M059J (cell line): Measurements from ENCODE around the gene ZFP57. TPM values are rescaled to one million over a fixed set of nuclear protein-coding genes. Genes with fewer than 3 reads are reported as not detected.

Source experiments
- DNase-seq: peaks from one replicate; pipeline ENCODE4 v3.0.0-alpha.2; 2012; ENCODE audit warnings: low read depth
- total RNA-seq: library from RNA; depleted of rRNA; stranded (reverse); fragments of >200 nt; shearing (Covaris generic); gene quantifications from 2 replicates; pipeline ENCODE4 v1.2.3, GENCODE V29; 2014

The ZFP57 gene
- total RNA-seq, 1 experiment from 2014 or later, result 0.05 TPM

DNA sequence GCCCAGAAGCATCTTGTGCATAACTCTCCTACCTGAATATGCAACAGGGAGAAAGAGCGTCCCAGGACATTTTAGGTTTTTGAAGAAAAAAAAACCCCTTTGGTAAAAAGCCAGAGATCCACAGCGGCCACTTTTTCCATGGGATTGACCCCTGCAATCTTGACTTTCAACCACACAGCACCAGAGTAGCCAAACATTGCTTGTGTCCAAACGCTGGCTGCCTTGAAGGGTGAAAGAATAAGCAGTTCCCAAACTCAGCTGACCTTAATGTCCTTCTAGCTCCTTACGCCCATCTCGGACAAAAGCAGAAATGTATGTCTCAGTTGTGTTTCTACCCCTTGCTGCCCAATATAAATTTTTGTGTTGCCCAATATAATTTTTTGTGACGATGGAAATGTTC is 25.3 kb downstream of the ZFP57 start:
- no peak for DNase-seq

DNA sequence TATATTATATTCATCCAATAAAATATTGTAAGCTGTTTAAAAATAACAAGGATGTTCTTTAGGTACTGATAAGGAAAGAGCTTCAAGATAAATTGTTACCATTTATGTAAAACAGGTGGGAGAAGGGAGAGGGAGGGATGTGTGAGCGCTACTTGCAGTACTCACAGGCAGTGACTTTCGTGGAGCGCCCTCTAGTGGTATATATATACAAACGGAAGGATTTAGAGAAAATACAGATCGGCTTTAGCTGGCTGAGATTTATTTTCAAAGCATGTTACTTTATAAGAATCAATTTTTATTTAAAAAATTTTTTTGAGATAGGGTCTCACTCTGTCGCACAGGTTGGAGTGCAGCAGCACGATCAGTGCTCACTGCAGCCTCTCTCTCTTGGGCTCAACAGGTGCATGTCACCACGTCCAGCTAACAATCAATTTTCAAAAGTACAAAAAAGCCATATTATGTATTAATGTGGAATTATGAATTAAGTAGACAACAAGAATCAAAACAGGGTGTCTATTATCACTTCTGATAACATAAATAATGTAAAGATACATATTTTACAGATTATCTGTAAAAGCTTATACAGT is 27.4 kb downstream of the ZFP57 start:
- DNase-seq, result peak; percentile 68

DNA sequence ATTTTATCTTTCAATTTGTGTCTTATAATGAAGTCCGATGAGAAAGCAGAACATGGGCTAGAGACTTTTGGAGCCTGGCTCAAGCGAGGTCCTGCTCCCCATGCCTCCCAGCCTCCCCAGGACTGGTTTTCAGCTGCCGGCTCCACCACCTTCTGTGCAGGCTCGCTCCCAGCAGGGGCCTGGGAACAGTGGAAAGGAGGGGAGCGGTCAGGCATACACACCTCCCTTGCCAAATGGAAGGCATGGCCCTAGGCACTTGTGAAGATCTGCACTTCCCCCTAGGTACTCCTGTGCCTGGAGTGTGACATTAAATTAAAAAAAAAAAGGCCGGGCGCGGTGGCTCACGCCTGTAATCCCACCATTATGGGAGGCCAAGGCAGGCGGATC is 28.8 kb downstream of the ZFP57 start:
- DNase-seq, result no peak

- peak; percentile 53 for DNase-seq
These were observed 29.3 kb downstream of the ZFP57 start for GRCh38 chr6:29651413-29652197.

DNA sequence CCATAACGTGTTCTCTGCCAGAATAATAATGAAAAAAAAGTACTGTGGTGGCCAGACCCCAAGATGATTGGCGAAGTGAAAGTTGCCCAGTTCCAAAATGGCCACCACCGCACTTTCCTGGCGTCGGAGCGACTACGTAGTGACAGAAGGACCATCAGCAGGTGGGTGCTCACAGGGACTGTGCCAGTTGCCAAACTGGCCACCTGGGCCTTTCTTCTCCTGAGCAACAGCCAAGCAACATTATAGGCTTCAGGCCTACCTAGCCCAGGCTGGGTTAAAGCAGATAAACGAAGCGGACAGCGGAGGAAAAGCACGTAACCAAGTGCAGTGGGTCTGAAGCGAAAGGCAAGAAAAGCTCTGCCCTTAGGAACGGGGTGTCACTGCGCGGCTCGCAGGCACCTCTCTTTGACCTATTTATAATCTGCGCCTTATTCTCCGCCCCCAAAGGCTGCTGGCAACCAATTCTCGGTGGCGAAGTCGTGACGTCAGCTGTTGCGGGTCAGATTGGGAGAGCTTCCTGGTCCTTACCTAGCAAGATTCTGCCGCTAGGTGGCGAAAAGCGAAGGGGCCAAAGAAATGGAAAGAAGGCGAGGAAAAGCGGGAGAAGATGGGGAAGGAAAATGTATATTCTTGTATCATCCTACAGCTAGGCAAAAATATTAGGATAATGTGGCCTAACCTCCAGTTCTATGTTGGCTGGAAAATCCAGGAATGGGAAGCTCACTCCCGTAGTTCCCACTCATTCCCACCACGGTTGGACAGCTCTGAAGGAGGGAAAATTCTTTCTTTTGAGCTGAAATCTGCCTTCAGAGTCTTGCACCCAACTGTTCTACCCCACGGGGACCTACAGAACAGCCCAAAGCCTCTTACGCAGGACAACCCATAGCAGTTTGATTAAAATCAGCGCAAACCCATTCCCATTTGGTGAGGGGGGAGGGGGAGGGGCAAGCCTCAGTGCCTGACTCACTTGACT is 31.0 kb downstream of the ZFP57 start:
- DNase-seq, result peak; percentile 99

GRCh38 chr6:29647927-29648642 is 32.9 kb downstream of the ZFP57 start:
- DNase-seq, result peak; percentile 57

GRCh38 chr6:29641430-29642148 is 39.4 kb downstream of the ZFP57 start:
- DNase-seq, result no peak

- no peak for DNase-seq
These were observed 43.7 kb downstream of the ZFP57 start for GRCh38 chr6:29637247-29637646.

- no peak for DNase-seq
These were observed 47.4 kb downstream of the ZFP57 start for GRCh38 chr6:29633534-29633905.

DNA sequence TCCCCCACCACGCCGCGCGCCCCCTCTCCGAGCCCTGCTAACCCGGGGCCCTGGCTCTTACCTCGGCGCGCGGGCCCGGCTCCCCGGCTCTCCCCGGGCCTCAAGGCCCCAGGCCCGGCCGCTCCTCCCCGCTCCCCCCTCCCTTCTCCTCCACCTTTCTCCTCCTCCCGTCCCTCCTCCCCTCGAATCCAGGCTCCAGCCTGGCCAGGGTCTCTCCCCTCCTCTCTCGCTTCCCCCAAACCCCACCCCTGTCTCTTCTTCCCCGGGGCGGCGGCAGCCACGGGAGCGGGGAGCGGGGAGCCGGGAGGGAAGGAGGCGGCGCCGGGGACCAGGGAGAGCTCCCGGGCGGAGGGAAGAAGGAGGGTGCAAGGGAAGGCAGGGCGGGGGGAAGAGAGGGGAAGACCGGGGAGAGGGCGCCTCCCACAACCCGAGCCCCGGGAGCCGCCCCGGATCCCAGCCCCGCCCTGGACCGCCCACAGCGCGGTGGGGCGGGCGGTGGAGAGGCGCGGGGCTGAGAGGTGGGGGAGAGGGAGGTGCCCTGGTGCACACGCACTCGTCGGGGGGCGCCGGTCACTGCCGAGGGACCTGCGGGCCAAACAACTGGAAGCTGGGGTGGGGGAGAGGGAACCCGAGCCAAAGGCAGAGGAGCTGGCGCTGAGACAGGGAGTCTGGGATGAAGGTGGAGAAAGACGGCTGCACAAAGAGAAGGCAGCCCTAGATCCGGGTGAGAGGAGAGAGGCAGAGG is 48.0 kb downstream of the ZFP57 start, which contains the start of gene GABBR1:
Gene GABBR1 (minus strand): TSS at position 395 of the 745 bp plus-strand sequence. CDS start 798 bp downstream, outside the sequence.
- peak; percentile 94 for DNase-seq

GRCh38 chr6:29631860-29632731 is 48.9 kb downstream of the ZFP57 start:
- peak; percentile 72 for DNase-seq

DNA sequence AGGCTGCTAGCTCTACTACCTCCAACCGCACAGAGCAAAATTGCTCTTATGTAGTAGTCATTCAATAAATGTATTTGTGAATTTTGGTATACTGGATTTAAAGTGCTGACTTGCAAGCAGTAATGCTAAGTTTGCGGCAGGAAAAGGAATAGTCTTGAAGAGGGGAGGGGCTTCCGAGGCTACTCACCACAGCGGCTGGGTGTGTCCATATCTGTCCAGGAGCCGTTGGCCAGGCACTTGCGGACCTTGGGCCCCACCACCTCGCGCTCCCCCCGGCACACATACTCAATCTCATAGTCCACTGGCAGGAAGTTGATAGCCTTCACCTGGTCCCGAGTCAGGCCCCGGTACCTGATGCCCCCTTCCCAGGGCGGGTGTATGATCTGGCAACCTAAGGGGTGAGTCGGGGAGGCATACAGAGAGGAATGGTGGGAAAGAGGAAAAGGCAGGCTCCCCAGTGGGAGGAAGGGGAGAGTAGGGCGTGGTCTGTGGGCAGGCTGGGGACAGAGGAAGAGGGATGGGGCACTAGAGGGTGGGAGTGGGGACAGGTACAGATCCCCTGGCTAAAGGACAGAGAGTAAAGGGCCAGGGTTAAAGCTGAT is 49.6 kb downstream of the ZFP57 start:
- no peak for DNase-seq

DNA sequence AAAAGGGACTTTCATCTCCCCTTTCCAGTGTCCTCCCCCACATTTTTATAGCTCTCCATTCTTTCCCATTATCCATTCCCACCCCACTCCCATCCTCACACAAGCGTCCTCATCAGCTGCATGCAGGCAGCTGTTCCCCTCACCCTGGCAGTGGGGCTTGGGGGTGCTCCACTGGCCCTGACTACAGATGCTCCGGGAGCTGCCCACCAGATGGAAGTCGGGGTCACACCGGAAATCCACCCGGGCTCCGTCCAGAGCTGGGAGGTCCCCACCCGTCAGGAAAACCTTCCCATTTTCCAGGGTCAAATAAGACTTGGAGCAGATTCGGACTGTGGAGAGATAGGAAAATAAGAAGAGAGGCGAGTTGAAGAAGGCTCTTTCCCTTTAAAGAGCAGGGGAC is 50.6 kb downstream of the ZFP57 start:
- no peak for DNase-seq

DNA sequence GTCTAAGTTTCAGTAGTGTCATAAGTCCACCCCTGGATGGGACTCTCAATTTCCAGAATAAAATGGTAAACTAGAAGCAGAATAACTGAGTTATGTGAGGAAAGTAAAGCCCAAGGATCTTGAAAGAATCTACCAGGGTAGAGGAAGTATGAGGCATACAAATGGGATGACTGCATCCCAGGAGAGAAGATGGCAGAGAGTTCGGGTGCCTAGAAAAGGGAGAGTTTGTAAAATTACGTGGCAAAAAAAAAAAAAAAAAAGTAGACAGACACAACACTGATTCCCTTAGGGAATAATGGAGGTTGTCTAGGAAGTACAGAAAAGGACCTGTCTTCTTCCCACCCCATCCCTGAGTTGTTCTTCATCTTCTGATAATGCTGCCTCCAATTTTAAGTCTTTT is 51.4 kb downstream of the ZFP57 start:
- DNase-seq, result no peak

DNA sequence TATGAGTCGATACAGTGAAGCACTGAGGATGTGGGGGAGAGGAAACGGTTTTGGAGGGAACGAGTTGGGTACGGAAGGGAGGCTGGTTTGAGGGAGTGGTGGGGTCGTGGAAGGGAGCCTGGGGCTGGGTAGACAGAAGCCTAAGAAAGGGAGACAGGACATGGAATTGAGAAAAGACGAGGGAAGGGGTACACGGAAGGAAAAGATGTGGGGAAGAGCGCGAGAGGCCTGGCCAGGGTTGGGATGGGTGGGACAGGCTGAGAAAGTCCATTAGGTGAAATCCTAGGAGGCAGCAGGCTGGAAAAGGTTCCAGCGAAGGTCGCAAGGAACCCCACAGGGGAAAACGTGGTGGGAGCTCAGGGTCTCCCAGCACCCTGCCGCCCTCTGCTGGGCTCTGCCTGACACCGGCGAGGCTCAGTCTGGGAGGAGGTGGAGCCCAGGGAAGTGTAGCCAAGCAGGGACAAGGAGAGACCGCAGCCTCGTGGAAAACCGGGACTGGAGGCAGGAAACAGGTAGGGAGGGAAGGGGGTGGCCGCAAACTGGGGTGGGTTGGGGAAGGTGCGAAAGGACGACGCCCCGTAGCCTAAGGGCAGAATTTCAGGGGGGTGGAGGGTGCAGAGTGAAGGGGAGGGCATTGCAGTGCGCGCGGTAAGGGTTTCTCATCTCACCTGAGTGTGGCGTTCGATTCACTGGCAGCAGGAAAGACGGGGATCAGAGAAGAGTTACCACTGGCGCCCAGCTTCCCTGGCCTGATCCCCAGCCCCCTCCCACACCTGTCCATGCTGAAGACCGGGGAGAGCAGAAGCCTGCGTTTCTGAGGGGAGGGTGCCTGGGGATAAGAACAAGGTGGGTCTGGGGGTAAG is 52.3 kb downstream of the ZFP57 start:
- DNase-seq, result peak; percentile 86

DNA sequence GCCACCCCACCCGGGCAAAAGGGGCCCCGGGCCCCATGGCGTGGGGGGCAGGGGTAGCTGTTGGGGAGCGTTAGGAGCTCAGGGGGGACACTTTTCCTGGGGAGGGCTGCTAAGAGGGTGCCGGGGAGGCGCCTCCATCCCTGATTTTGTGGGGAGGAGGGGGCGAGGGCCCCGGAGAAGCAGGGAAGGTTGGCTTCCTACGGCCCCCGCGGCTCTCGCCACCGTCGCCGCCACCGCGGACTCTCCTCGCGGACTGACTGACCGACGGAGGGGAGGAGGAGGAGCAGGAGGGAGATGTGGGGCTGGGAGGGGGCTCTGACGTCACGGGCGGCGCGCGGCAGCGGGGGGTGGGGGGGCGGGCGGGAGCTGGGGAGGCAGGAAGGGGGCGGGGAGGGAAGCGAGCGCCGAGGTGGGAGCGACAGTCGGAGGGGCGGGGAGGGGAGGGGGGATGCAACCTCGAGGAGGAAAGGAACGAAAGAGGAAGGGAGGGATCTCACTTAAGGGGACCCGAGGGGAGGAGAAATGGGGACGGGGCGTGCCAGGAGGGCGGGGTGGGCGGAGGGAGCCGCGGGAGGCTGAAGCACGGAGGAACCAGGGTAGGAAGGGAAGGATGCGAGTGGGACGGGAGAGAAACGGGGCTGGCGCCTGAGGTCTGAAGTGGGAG is 53.1 kb downstream of the ZFP57 start:
- peak; percentile 79 for DNase-seq
